GM10248 (cell line): ENCODE results near the gene SEC16B.

ENCODE experiments used
- CTCF ChIA-PET: fragments of 300-600 bp; sonication (Branson Sonifier 250); formaldehyde crosslinking; extraction: SDS; loops from one replicate; lab custom pipeline; 2021; ENCODE audit warnings: antibody characterized with exemption; lab: Yijun Ruan, JAX
- POLR2A ChIA-PET: fragments of 350-650 bp; sonication (Branson Sonifier 250); formaldehyde crosslinking; extraction: SDS; loops from one replicate; lab custom pipeline; 2020; ENCODE audit warnings: antibody characterized with exemption; lab: Yijun Ruan, JAX
- DNase-seq: peaks from one replicate; pipeline ENCODE4 v3.0.0; 2012; ENCODE audit errors: extremely low spot score
- CTCF ChIP-seq: IDR thresholded peaks from 2 replicates; pipeline ENCODE4 v1.5.1; 2012; ENCODE audit warnings: mild to moderate bottlenecking, low read depth; ENCODE audit errors: extremely low read depth, missing control alignments, control extremely low read depth

SEC16B gene

GRCh38 chr1:177958092-177958491 lies 11.8 kb downstream of the SEC16B start:
- ChIA-PET CTCF (interaction anchor here (1.0 kb wide), 1 partner anchor 12 kb away, joined by 3 read pairs; no protein-coding TSS in a partner anchor), POLR2A (no interaction called here)
- DNase-seq, result no peak
- no peak for TF ChIP-seq CTCF

GRCh38 chr1:177954076-177954475 lies 15.8 kb downstream of the SEC16B start:
- ChIA-PET CTCF (interaction anchor here (1.0 to 3.5 kb wide), 2 partner anchors 8 to 11 kb away, joined by 3 to 13 read pairs; no protein-coding TSS in a partner anchor), POLR2A (no interaction called here)
- no peak for DNase-seq
- TF ChIP-seq CTCF, result no peak

GRCh38 chr1:177953549-177953948 lies 16.3 kb downstream of the SEC16B start:
- ChIA-PET CTCF (interaction anchor here (1.0 to 3.5 kb wide), 3 partner anchors 7 to 697 kb away, joined by 3 to 13 read pairs (median 4); no protein-coding TSS in a partner anchor), POLR2A (no interaction called here)
- TF ChIP-seq CTCF, result no peak
- DNase-seq, result no peak

- POLR2A ChIA-PET, result no interaction called here
- TF ChIP-seq CTCF, result no peak
- no peak for DNase-seq
- CTCF ChIA-PET, result interaction anchor here (1.8 to 2.0 kb wide), 2 partner anchors 9 to 696 kb away, joined by 4 to 7 read pairs; no protein-coding TSS in a partner anchor
Measured at GRCh38 chr1:177952691-177953090, 17.2 kb downstream of the SEC16B start.

- CTCF ChIA-PET, result interaction anchor here (1.1 to 2.0 kb wide), 5 partner anchors 9 to 1053 kb away, joined by 3 to 7 read pairs (median 4); no protein-coding TSS in a partner anchor
- no peak for TF ChIP-seq CTCF
- POLR2A ChIA-PET, result no interaction called here
Measured at GRCh38 chr1:177952249-177952648, 17.6 kb downstream of the SEC16B start.

GRCh38 chr1:177950506-177950905 lies 19.4 kb downstream of the SEC16B start:
- POLR2A ChIA-PET, result no interaction called here
- no peak for DNase-seq
- CTCF ChIA-PET, result interaction anchor here (1.1 kb wide), 1 partner anchor 15 kb away, joined by 4 read pairs; no protein-coding TSS in a partner anchor
- no peak for TF ChIP-seq CTCF

More at GRCh38 chr1:177952249-177952648, 17.6 kb downstream of the SEC16B start:
- DNase-seq, result no peak
